ENCODE measurements around the gene THSD4. TPM values are rescaled to one million over a fixed set of nuclear protein-coding genes. Genes with fewer than 3 reads are reported as not detected.

The THSD4 gene
- total and polyA plus RNA-seq, 2 donors (not counting 1 experiment from before 2014, with no cell fraction given), result 43.1 to 95.5 TPM

- Histone ChIP-seq H2AFZ (ENCODE audit: low read length) (no peak overlapping the region), H3K4me1 (ENCODE audit: control insufficient read depth, extremely low read depth, insufficient read depth, low read length) (peaks cover 5% of the 10 kb centered on the region), H3K27me3 (ENCODE audit: control insufficient read depth, insufficient read depth, low read length) (no peaks in the 10 kb centered on the region), H3K4me2 (ENCODE audit: extremely low read depth, insufficient read depth, low read length) (no peak overlapping the region), H3K9ac (ENCODE audit: insufficient read depth, low read length) (no peak overlapping the region), H3K27ac (ENCODE audit: insufficient read depth, low read length) (no peak overlapping the region), H3K9me3 (ENCODE audit: control insufficient read depth, insufficient read depth, low read depth, low read length) (no peaks in the 10 kb centered on the region), H4K20me1 (ENCODE audit: control insufficient read depth, extremely low read depth, insufficient read depth, low read length) (no peaks in the 10 kb centered on the region), H3K79me2 (ENCODE audit: control insufficient read depth, insufficient read depth, low read length) (peaks cover 15% of the 10 kb centered on the region), H3K36me3 (ENCODE audit: control insufficient read depth, insufficient read depth, low read length) (no peaks in the 10 kb centered on the region), H3K4me3 (replicated peaks in 1 of 4; ENCODE audit: control extremely low read depth in 1 of 4, insufficient read depth in 1 of 4, low read depth in 3 of 4, low read length in 4 of 4) (no peak overlapping the region)
- no peak for TF ChIP-seq CTCF (conservative IDR thresholded peaks at IDR 0.05 in 1 of 2, IDR thresholded peaks at IDR 0.05 in 1 of 2; ENCODE audit: low read depth in 1 of 2, low read length in 2 of 2)
- no peak for TF ChIP-seq EZH2 (IDR thresholded peaks at IDR 0.05; ENCODE audit: low read length, missing control alignments)
- peak in 1 of 2 donors; percentile 64 for DNase-seq (ENCODE audit: low read depth in 2 of 2)
Observed at GRCh38 chr15:71112429-71112828, 2.8 kb upstream of the THSD4 start.

- Histone ChIP-seq H3K4me1 (ENCODE audit: control insufficient read depth, extremely low read depth, insufficient read depth, low read length) (peaks cover 2% of the 10 kb centered on the region), H3K27ac (ENCODE audit: insufficient read depth, low read length) (no peak overlapping the region), H3K9ac (ENCODE audit: insufficient read depth, low read length) (no peak overlapping the region), H3K4me3 (replicated peaks in 1 of 4; ENCODE audit: control extremely low read depth in 1 of 4, insufficient read depth in 1 of 4, low read depth in 3 of 4, low read length in 4 of 4) (no peak overlapping the region), H3K9me3 (ENCODE audit: control insufficient read depth, insufficient read depth, low read depth, low read length) (no peaks in the 10 kb centered on the region), H2AFZ (ENCODE audit: low read length) (no peak overlapping the region), H4K20me1 (ENCODE audit: control insufficient read depth, extremely low read depth, insufficient read depth, low read length) (no peaks in the 10 kb centered on the region), H3K36me3 (ENCODE audit: control insufficient read depth, insufficient read depth, low read length) (peaks cover 2% of the 10 kb centered on the region), H3K27me3 (ENCODE audit: control insufficient read depth, insufficient read depth, low read length) (no peaks in the 10 kb centered on the region), H3K4me2 (ENCODE audit: extremely low read depth, insufficient read depth, low read length) (no peak overlapping the region), H3K79me2 (ENCODE audit: control insufficient read depth, insufficient read depth, low read length) (peaks cover 28% of the 10 kb centered on the region)
- DNase-seq (ENCODE audit: low read depth in 2 of 2), result no peak
- TF ChIP-seq EZH2 (IDR thresholded peaks at IDR 0.05; ENCODE audit: low read length, missing control alignments), result no peak
- TF ChIP-seq CTCF (conservative IDR thresholded peaks at IDR 0.05 in 1 of 2, IDR thresholded peaks at IDR 0.05 in 1 of 2; ENCODE audit: low read depth in 1 of 2, low read length in 2 of 2), result no peak
Observed at GRCh38 chr15:71114066-71114680, 1.1 kb upstream of the THSD4 start.

- Histone ChIP-seq H3K27ac (ENCODE audit: insufficient read depth, low read length) (peak overlapping the region; percentile 86), H4K20me1 (ENCODE audit: control insufficient read depth, extremely low read depth, insufficient read depth, low read length) (no peaks in the 10 kb centered on the region), H3K4me2 (ENCODE audit: extremely low read depth, insufficient read depth, low read length) (peak overlapping the region; percentile 83), H3K27me3 (ENCODE audit: control insufficient read depth, insufficient read depth, low read length) (no peaks in the 10 kb centered on the region), H3K4me3 (replicated peaks in 1 of 4; ENCODE audit: control extremely low read depth in 1 of 4, insufficient read depth in 1 of 4, low read depth in 3 of 4, low read length in 4 of 4) (peak overlapping the region; percentile 67 to 88 (median 79)), H3K9ac (ENCODE audit: insufficient read depth, low read length) (peak overlapping the region; percentile 81), H2AFZ (ENCODE audit: low read length) (no peak overlapping the region), H3K79me2 (ENCODE audit: control insufficient read depth, insufficient read depth, low read length) (peaks cover 44% of the 10 kb centered on the region), H3K4me1 (ENCODE audit: control insufficient read depth, extremely low read depth, insufficient read depth, low read length) (no peaks in the 10 kb centered on the region), H3K9me3 (ENCODE audit: control insufficient read depth, insufficient read depth, low read depth, low read length) (no peaks in the 10 kb centered on the region), H3K36me3 (ENCODE audit: control insufficient read depth, insufficient read depth, low read length) (peaks cover 2% of the 10 kb centered on the region)
- TF ChIP-seq EZH2 (IDR thresholded peaks at IDR 0.05; ENCODE audit: low read length, missing control alignments), result no peak
- no peak for TF ChIP-seq CTCF (conservative IDR thresholded peaks at IDR 0.05 in 1 of 2, IDR thresholded peaks at IDR 0.05 in 1 of 2; ENCODE audit: low read depth in 1 of 2, low read length in 2 of 2)
- peak; percentile 59 to 63 for DNase-seq (ENCODE audit: low read depth in 2 of 2)
Observed at GRCh38 chr15:71115567-71116351, 488 bp downstream of the THSD4 start.

Measured in fibroblast of lung (primary cell).